Lower lobe of right lung (tissue), 2 donors: ENCODE results near the gene ZCWPW1. TPM values are rescaled to one million over a fixed set of nuclear protein-coding genes. Genes with fewer than 3 reads are reported as not detected.

Experiments used
- ATAC-seq, 2 donors: fragments of 200-7000 bp; cut with Tn5 transposase; one replicate each; pipeline ENCODE4 v1.9.1; 2020 to 2022; ENCODE audit warnings: mild to moderate bottlenecking in 2 of 2, moderate library complexity in 2 of 2
- DNase-seq: peaks from one replicate; pipeline ENCODE4 v3.0.0-alpha.2; 2020
- H3K27ac ChIP-seq: fragments of 200-600 bp; one replicate; pipeline ENCODE4 v1.8.0; 2022
- H3K27me3 ChIP-seq: fragments of 200-600 bp; one replicate; pipeline ENCODE4 v1.8.0; 2022; ENCODE audit warnings: low read depth
- H3K36me3 ChIP-seq: fragments of 200-600 bp; one replicate; pipeline ENCODE4 v1.8.0; 2022; ENCODE audit warnings: mild to moderate bottlenecking
- H3K4me1 ChIP-seq: fragments of 200-600 bp; one replicate; pipeline ENCODE4 v1.8.0; 2022
- H3K4me3 ChIP-seq: fragments of 200-600 bp; one replicate; pipeline ENCODE4 v1.8.0; 2022; ENCODE audit warnings: mild to moderate bottlenecking
- H3K9me3 ChIP-seq: fragments of 200-600 bp; one replicate; pipeline ENCODE4 v1.8.0; 2022
- CTCF ChIP-seq: fragments of 200-600 bp; IDR thresholded peaks from one replicate; pipeline ENCODE4 v1.8.0; 2022; ENCODE audit warnings: antibody characterized with exemption, mild to moderate bottlenecking
- intact Hi-C: fragments of 100-400 bp; cut with DNase I; formaldehyde crosslinking; loops from one replicate; pipeline ENCODE4 v1.11.0; 2022
- total RNA-seq: library from RNA; stranded (reverse); fragmentation: NEBNext Ultra II Directional; extraction: Animal tissue kit (Norgen Biotek cat#: 25700); gene quantifications from one replicate; pipeline ENCODE4 v1.2.1, GENCODE V29; 2021
- donor health status: DM: no; HTN: yes; CAD: no; lungs with severe emphysema.

The ZCWPW1 gene
- total RNA-seq, 1 donor from 2014 or later: 4.9 TPM

- Histone ChIP-seq H3K4me3 (no peak overlapping the region), H3K36me3 (peaks cover 38% of the 10 kb centered on the region), H3K4me1 (peaks cover 53% of the 10 kb centered on the region), H3K9me3 (no peaks in the 10 kb centered on the region), H3K27me3 (no peaks in the 10 kb centered on the region), H3K27ac (peak overlapping the region; percentile 1)
- DNase-seq (no peak), ATAC-seq (no peak)
- TF ChIP-seq CTCF: no peak
- intact Hi-C loops: no loop called here
Observed at GRCh38 chr7:100432053-100432452, 3.5 kb upstream of the ZCWPW1 start.

GRCh38 chr7:100431286-100431735 lies 2.8 kb upstream of the ZCWPW1 start:
- H3K4me3 ChIP-seq: no peak overlapping the region
- intact Hi-C loops: no loop called here
- no peaks in the 10 kb centered on the region for H3K27me3 ChIP-seq
- peak overlapping the region; percentile 98 for H3K27ac ChIP-seq
- no peak for TF ChIP-seq CTCF
- no peaks in the 10 kb centered on the region for H3K9me3 ChIP-seq
- H3K4me1 ChIP-seq: peaks cover 53% of the 10 kb centered on the region
- DNase-seq: peak; percentile 44
- H3K36me3 ChIP-seq: peaks cover 38% of the 10 kb centered on the region
- no peak for ATAC-seq

GRCh38 chr7:100430493-100431285 lies 2.2 kb upstream of the ZCWPW1 start:
- ATAC-seq: no peak
- peak overlapping the region; percentile 93 for H3K4me3 ChIP-seq
- DNase-seq: peak; percentile 50
- no peak for TF ChIP-seq CTCF
- intact Hi-C loops: no loop called here
- peaks cover 38% of the 10 kb centered on the region for H3K36me3 ChIP-seq
- peaks cover 53% of the 10 kb centered on the region for H3K4me1 ChIP-seq
- H3K27me3 ChIP-seq: no peaks in the 10 kb centered on the region
- no peaks in the 10 kb centered on the region for H3K9me3 ChIP-seq
- peak overlapping the region; percentile 98 for H3K27ac ChIP-seq

- intact Hi-C loops: no loop called here
- Histone ChIP-seq H3K4me1 (peaks cover 45% of the 10 kb centered on the region), H3K36me3 (peaks cover 36% of the 10 kb centered on the region), H3K27ac (peak within 1 kb of the TSS; percentile 98), H3K9me3 (no peaks in the 10 kb centered on the region), H3K27me3 (no peaks in the 10 kb centered on the region), H3K4me3 (peak within 1 kb of the TSS; percentile 93)
- no peak for TF ChIP-seq CTCF
- ATAC-seq (peak; percentile 82 to 83), DNase-seq (peak; percentile 97)
Observed at GRCh38 chr7:100429637-100430492, 1.4 kb upstream of the ZCWPW1 start, which contains the start of gene MEPCE. Gene MEPCE (plus strand): TSS chr7:100429831. CDS start chr7:100430019, 188 bp downstream.

- DNase-seq (peak; percentile 100), ATAC-seq (peak; percentile 88 to 93)
- H3K36me3 ChIP-seq: peaks cover 29% of the 10 kb centered on the region
- H3K27me3 ChIP-seq: no peaks in the 10 kb centered on the region
- peaks cover 40% of the 10 kb centered on the region for H3K4me1 ChIP-seq
- TF ChIP-seq CTCF: peak; percentile 31
- no peaks in the 10 kb centered on the region for H3K9me3 ChIP-seq
- H3K4me3 ChIP-seq: peak overlapping the region; percentile 93
- H3K27ac ChIP-seq: peak overlapping the region; percentile 98
- intact Hi-C loops: no loop called here
Observed at GRCh38 chr7:100428967-100429636, 599 bp upstream of the ZCWPW1 start.
